Left lung (tissue), 10 donors: ENCODE results near the gene CDC37. TPM values are rescaled to one million over a fixed set of nuclear protein-coding genes. Genes with fewer than 3 reads are reported as not detected.

Source experiments
- ATAC-seq: fragments of 200-7000 bp; cut with Tn5 transposase; one replicate; pipeline ENCODE4 v1.9.1; 2020; ENCODE audit warnings: moderate library complexity
- DNase-seq, 4 donors: peaks; one replicate each; pipeline ENCODE4 v3.0.0-alpha.2; 2013 to 2020
- H3K27ac ChIP-seq, 2 donors: fragments of 200-600 bp; sonication (generic) in 1 of 2; one replicate each; pipeline versions ENCODE4 v1.5.0 to v1.8.0; 2020 to 2021
- H3K27me3 ChIP-seq, 2 donors: fragments of 200-600 bp; sonication (generic) in 1 of 2; one replicate each; pipeline versions ENCODE4 v1.5.0 to v1.8.0; 2020 to 2021
- H3K36me3 ChIP-seq, 2 donors: fragments of 200-600 bp; sonication (generic) in 1 of 2; one replicate each; pipeline versions ENCODE4 v1.5.0 to v1.8.0; 2020 to 2021
- H3K4me1 ChIP-seq, 2 donors: fragments of 200-600 bp; one replicate each; pipeline ENCODE4 v1.8.0; 2021
- H3K4me3 ChIP-seq, 2 donors: fragments of 200-600 bp; sonication (generic) in 1 of 2; one replicate each; pipeline versions ENCODE4 v1.5.0 to v1.8.0; 2020 to 2021; ENCODE audit warnings: mild to moderate bottlenecking in 1 of 2
- H3K9me3 ChIP-seq, 2 donors: fragments of 200-600 bp; sonication (generic) in 1 of 2; one replicate each; pipeline versions ENCODE4 v1.5.0 to v1.8.0; 2020 to 2021
- intact Hi-C, 2 donors: fragments of 100-400 bp; cut with DNase I; formaldehyde crosslinking; loops; one replicate each; pipeline versions ENCODE4 v1.11.2 to v1.14.2; 2022
- polyA plus RNA-seq, 6 donors: library from polyadenylated mRNA; unstranded; fragments of 120-200 nt; gene quantifications; one replicate each; pipeline ENCODE4 v1.2.1, GENCODE V29; 2013; ENCODE audit not compliant: insufficient read length in 6 of 6
- total RNA-seq, 2 donors: library from RNA; stranded (reverse); fragmentation: NEBNext Ultra II Directional; extraction: Animal tissue kit (Norgen Biotek cat#: 25700); gene quantifications; one replicate each; pipeline ENCODE4 v1.2.1, GENCODE V29; 2021
- TF ChIP-seq, protein P1 (sequence below), 2 donors: fragments of 200-600 bp; sonication (generic) in 1 of 2; IDR thresholded peaks; one replicate each; pipeline versions ENCODE4 v1.5.0 to v1.8.0; 2021; ENCODE audit warnings: antibody characterized with exemption in 2 of 2
- donor health status: DM: no; HTN: yes; CAD: no.
- donor health status: DM: no; HTN: no; CAD: no.

Gene CDC37
- total and polyA plus RNA-seq, 8 donors: 120 to 198 (median 169) TPM

DNA sequence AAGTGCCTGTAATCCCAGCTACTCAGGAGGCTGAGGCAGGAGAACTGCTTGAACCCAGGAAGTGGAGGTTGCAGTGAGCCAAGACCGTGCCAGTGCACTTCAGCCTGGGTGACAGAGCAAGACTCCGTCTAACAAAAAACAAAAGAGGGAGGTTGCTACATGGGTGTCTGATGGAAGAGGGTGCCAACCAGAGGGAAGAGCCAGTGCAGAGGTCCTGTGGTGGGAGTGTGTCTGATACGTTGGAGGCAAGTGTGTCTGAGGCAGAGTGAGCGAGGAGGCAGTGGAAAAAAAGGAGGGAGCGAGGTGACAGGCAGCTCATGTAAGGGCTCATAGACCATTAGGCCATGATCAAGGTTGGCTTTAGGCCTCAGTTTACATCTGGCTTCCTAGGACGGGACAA is 23.8 kb upstream of the CDC37 start:
- Histone ChIP-seq H3K4me1 (peaks cover 15 to 81% of the 10 kb centered on the region in 2 donors), H3K4me3 (no peak overlapping the region), H3K27ac (no peak overlapping the region), H3K27me3 (peaks cover 4 to 72% of the 10 kb centered on the region in 2 donors), H3K9me3 (no peaks in the 10 kb centered on the region), H3K36me3 (no peaks in the 10 kb centered on the region)
- intact Hi-C loops: no loop called here
- no peak for ATAC-seq
- TF ChIP-seq, protein P1, sequence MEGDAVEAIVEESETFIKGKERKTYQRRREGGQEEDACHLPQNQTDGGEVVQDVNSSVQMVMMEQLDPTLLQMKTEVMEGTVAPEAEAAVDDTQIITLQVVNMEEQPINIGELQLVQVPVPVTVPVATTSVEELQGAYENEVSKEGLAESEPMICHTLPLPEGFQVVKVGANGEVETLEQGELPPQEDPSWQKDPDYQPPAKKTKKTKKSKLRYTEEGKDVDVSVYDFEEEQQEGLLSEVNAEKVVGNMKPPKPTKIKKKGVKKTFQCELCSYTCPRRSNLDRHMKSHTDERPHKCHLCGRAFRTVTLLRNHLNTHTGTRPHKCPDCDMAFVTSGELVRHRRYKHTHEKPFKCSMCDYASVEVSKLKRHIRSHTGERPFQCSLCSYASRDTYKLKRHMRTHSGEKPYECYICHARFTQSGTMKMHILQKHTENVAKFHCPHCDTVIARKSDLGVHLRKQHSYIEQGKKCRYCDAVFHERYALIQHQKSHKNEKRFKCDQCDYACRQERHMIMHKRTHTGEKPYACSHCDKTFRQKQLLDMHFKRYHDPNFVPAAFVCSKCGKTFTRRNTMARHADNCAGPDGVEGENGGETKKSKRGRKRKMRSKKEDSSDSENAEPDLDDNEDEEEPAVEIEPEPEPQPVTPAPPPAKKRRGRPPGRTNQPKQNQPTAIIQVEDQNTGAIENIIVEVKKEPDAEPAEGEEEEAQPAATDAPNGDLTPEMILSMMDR (IDR thresholded peaks at IDR 0.05): no peak
- no peak for DNase-seq

DNA sequence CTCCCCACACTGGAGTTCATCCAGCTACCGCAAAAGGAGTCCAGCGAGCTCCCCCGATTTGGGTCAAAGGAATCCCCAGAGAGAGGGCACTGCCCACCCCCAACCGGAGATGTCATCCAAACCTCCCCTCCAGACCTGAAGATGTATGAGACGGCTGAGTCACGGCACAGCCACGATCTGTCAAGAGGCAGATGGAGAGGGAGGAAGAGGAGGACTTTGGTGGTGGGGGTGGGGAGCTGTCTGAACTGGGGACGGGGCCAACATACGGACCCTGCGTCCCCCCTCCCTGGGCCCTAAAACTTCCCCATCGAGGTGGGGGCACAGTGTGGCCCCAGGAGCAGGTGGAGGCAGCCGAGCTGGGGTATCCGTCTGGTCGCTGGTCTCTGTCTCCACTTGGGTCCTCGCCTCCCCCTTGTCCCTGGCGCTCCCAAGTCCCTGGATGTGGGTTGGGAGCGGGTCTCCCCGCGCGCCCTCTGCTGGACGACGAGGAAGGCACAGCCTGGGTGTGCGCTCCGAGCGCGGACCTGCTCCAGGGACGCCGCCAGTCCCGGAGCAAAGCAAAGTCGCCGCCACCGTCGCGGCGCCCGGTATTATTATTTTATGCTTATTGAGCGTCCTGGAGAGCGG is 20.8 kb upstream of the CDC37 start:
- H3K4me3 ChIP-seq: peak overlapping the region; percentile 15 to 36
- ATAC-seq (peak; percentile 92), DNase-seq (peak in 3 of 4 donors; percentile 81 to 96 (median 85))
- no peaks in the 10 kb centered on the region for H3K36me3 ChIP-seq
- TF ChIP-seq, protein P1 (IDR thresholded peaks at IDR 0.05): peak; percentile 94 to 98
- intact Hi-C loops: no loop called here
- H3K27me3 ChIP-seq: peaks cover 35 to 75% of the 10 kb centered on the region in 2 donors
- H3K4me1 ChIP-seq: peaks cover 20 to 90% of the 10 kb centered on the region in 2 donors
- peak overlapping the region in 1 of 2 donors; percentile 66 for H3K27ac ChIP-seq
- H3K9me3 ChIP-seq: no peaks in the 10 kb centered on the region

DNA sequence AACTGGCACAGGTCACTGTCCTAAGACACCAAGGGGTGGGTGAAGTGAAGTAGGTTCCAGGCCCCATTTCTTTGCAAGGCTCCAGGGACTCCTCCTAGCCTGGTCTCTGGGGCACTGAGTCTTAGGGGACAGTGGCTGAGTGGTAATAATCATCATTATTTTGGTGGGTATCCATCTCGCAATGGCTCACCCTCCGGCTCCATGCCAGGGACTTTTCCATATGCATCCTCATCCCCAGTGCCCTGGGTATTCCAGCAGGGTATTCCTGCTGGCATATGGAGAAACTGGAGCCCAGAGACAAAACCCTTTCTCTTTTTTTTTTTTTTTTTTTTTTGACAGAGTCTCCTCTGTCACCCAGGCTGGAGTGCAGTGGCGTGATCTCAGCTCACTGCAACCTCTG is 19.5 kb upstream of the CDC37 start:
- TF ChIP-seq, protein P1 (IDR thresholded peaks at IDR 0.05): no peak
- Histone ChIP-seq H3K4me3 (no peak overlapping the region), H3K27ac (no peak overlapping the region), H3K4me1 (peaks cover 20 to 93% of the 10 kb centered on the region in 2 donors), H3K9me3 (no peaks in the 10 kb centered on the region), H3K36me3 (no peaks in the 10 kb centered on the region), H3K27me3 (peaks cover 46 to 84% of the 10 kb centered on the region in 2 donors)
- DNase-seq (no peak), ATAC-seq (no peak)
- intact Hi-C loops: no loop called here

DNA sequence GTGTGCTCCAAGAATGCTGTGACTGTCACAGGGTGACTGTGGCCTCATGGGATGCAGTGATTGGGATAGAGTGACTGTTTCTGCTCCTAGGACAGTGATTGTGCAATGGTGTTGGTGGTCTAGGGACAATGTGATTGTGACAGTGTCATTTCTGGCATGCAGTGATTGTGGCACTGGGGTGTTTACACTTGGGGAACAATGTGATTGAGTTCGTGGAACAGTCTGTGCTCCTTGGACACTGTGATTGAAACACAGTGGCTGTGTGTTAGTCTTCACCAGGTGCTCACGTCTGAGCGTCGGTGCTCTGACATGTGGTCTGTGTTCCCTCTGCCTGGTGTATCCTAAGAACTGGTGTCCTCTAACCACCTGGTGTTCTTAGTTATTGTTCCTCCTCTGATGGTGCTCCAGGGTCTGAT is 18.7 kb upstream of the CDC37 start:
- Histone ChIP-seq H3K36me3 (no peaks in the 10 kb centered on the region), H3K9me3 (no peaks in the 10 kb centered on the region), H3K4me1 (peaks cover 20 to 94% of the 10 kb centered on the region in 2 donors), H3K27me3 (peaks cover 54 to 92% of the 10 kb centered on the region in 2 donors), H3K27ac (no peak overlapping the region), H3K4me3 (no peak overlapping the region)
- ATAC-seq (no peak), DNase-seq (no peak)
- TF ChIP-seq, protein P1 (IDR thresholded peaks at IDR 0.05): no peak
- intact Hi-C loops: no loop called here

DNA sequence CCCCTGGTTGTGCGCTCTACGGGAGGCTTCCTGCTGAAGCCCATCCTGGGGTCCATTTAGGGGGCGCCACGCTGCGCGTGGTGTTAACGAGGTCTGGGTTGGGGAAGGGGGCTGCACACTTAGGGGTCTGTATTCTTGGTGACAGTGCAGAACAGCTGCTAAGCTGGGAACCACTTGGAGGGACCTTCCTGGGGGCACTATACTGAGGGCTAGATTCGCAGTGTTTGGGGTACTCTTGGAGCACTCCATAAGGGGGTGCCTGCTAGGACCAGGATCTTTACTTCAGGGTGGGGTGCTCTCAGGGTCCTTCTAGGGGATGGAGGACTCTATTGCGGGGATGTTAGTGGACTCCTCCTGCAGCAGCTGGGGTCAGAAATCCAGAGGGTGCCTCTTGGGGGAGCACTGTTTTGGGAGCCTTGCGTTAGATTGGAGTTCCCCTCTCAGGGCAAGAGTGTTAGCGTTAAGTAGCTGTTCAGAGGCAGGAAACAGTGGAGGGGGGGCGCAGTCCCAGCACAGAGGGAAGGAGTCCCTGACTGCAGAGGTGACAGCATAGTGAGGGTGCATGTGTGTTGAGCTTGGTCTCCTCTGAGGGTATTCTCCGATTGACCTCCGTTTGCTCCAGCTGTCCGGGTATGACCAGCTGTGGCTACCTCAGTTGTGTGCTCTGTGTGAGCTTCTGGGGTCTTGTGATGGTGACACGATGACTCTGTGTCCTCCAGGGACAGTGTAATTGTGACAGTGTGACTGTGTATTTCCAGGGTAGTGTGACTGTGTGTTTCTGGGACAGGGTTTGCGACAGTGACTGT is 18.1 kb upstream of the CDC37 start:
- H3K4me1 ChIP-seq: peaks cover 20 to 94% of the 10 kb centered on the region in 2 donors
- H3K27me3 ChIP-seq: peaks cover 57 to 98% of the 10 kb centered on the region in 2 donors
- intact Hi-C loops: no loop called here
- no peaks in the 10 kb centered on the region for H3K9me3 ChIP-seq
- DNase-seq: no peak
- no peaks in the 10 kb centered on the region for H3K36me3 ChIP-seq
- H3K4me3 ChIP-seq: no peak overlapping the region
- no peak overlapping the region for H3K27ac ChIP-seq
- TF ChIP-seq, protein P1 (IDR thresholded peaks at IDR 0.05): no peak
- no peak for ATAC-seq
